Neural cell (in vitro differentiated cells): ENCODE data around the gene UBE2V1. TPM values are rescaled to one million over a fixed set of nuclear protein-coding genes. Genes with fewer than 3 reads are reported as not detected.

Experiments
- H2AFZ ChIP-seq: fragments of 200-600, 300-800 bp; sonication (generic), shearing (Covaris generic); 2 replicates; pipeline ENCODE4 v1.6.0; 2014; ENCODE audit warnings: low read depth, mild to moderate bottlenecking, antibody characterized with exemption, low read length, moderate library complexity
- H3F3A ChIP-seq: fragments of 200-600 bp; shearing (Covaris generic); 2 replicates; pipeline ENCODE4 v1.6.1; 2016; ENCODE audit warnings: mild to moderate bottlenecking, moderate library complexity, mixed read lengths, antibody characterized with exemption, low read length; ENCODE audit not compliant: insufficient read depth, poor library complexity, severe bottlenecking
- H3K27ac ChIP-seq: fragments of 200-600, 300-800 bp; sonication (generic), shearing (Covaris generic); 2 replicates; pipeline ENCODE4 v1.5.1; 2014; ENCODE audit warnings: mild to moderate bottlenecking, low read length, moderate library complexity
- H3K27me3 ChIP-seq: fragments of 300-800, 200-600 bp; sonication (generic), shearing (Covaris generic); 2 replicates; pipeline ENCODE4 v1.6.0; 2014; ENCODE audit warnings: mild to moderate bottlenecking, low read depth, low read length, moderate library complexity; ENCODE audit not compliant: insufficient read depth
- H3K36me3 ChIP-seq: fragments of 300-800, 200-600 bp; sonication (generic), shearing (Covaris generic); 2 replicates; pipeline ENCODE4 v1.5.1; 2014; ENCODE audit warnings: mild to moderate bottlenecking, antibody characterized with exemption, low read length, moderate library complexity; ENCODE audit not compliant: insufficient read depth
- H3K4me2 ChIP-seq: fragments of 300-800, 200-600 bp; sonication (generic), shearing (Covaris generic); 2 replicates; pipeline ENCODE4 v1.6.0; 2014; ENCODE audit warnings: mild to moderate bottlenecking, low read length
- H3K4me3 ChIP-seq: fragments of 300-800, 200-600 bp; sonication (generic), shearing (Covaris generic); 2 replicates; pipeline ENCODE4 v1.5.1; 2014; ENCODE audit warnings: mild to moderate bottlenecking, low read length, moderate library complexity
- H3K79me2 ChIP-seq: fragments of 200-600 bp; shearing (Covaris generic); replicated peaks from 2 replicates; pipeline ENCODE4 v1.6.0; 2014; ENCODE audit warnings: mild to moderate bottlenecking, low read length, moderate library complexity; ENCODE audit not compliant: insufficient read depth
- H3K9ac ChIP-seq: fragments of 300-800, 200-600 bp; sonication (generic), shearing (Covaris generic); 2 replicates; pipeline ENCODE4 v1.6.1; 2016; ENCODE audit warnings: mild to moderate bottlenecking, low read length, mixed read lengths
- H3K9me2 ChIP-seq: fragments of 200-600 bp; shearing (Covaris generic); 2 replicates; pipeline ENCODE4 v1.6.1; 2016; ENCODE audit warnings: mild to moderate bottlenecking, low read length, mixed read lengths; ENCODE audit not compliant: insufficient read depth
- H3K9me3 ChIP-seq: fragments of 200-600, 300-800 bp; sonication (generic), shearing (Covaris generic); 2 replicates; pipeline ENCODE4 v1.6.1; 2016; ENCODE audit warnings: mild to moderate bottlenecking, mixed run types, low read length, moderate library complexity, mixed read lengths
- H4K20me1 ChIP-seq: fragments of 200-600 bp; shearing (Covaris generic); 2 replicates; pipeline ENCODE4 v1.6.1; 2016; ENCODE audit warnings: mild to moderate bottlenecking, mixed run types; ENCODE audit not compliant: insufficient read depth
- EP300 ChIP-seq: fragments of 450-650 bp; conservative IDR thresholded peaks from 2 replicates; pipeline ENCODE4 v1.6.1; 2014; ENCODE audit warnings: antibody characterized with exemption, mild to moderate bottlenecking, moderate library complexity; ENCODE audit not compliant: poor library complexity, severe bottlenecking
- EZH2 ChIP-seq: fragments of 200-600, 300-800 bp; shearing (Covaris generic), sonication (generic); IDR thresholded peaks from 2 replicates; pipeline ENCODE4 v1.6.1; 2014; ENCODE audit warnings: antibody characterized with exemption, low read length, borderline replicate concordance, mild to moderate bottlenecking; ENCODE audit not compliant: insufficient read depth, poor library complexity, severe bottlenecking
- MXI1 ChIP-seq: fragments of 450-650 bp; conservative IDR thresholded peaks from 2 replicates; pipeline ENCODE4 v1.6.1; 2014; ENCODE audit warnings: antibody characterized with exemption, mild to moderate bottlenecking; ENCODE audit not compliant: poor library complexity, severe bottlenecking
- POLR2AphosphoS5 ChIP-seq: IDR thresholded peaks from 2 replicates; pipeline ENCODE4 v1.6.1; 2012
- RAD21 ChIP-seq: fragments of 450-650 bp; conservative IDR thresholded peaks from 2 replicates; pipeline ENCODE4 v1.6.1; 2014; ENCODE audit warnings: antibody characterized with exemption, mild to moderate bottlenecking, moderate library complexity
- SMC3 ChIP-seq: fragments of 450-650 bp; conservative IDR thresholded peaks from 2 replicates; pipeline ENCODE4 v1.6.1; 2014; ENCODE audit warnings: antibody characterized with exemption, mild to moderate bottlenecking, moderate library complexity; ENCODE audit not compliant: poor library complexity
- TAF1 ChIP-seq: IDR thresholded peaks from 2 replicates; pipeline ENCODE4 v1.6.1; 2012; ENCODE audit warnings: low read depth
- polyA plus RNA-seq: library from polyadenylated mRNA; depleted of rRNA; stranded (reverse); fragments of >200 nt; gene quantifications from 2 replicates; pipeline ENCODE4 v1.2.3, GENCODE V29; 2014
- TF ChIP-seq, protein P1 (sequence below): IDR thresholded peaks from 2 replicates; pipeline ENCODE4 v1.6.1; 2012; ENCODE audit warnings: borderline replicate concordance
- TF ChIP-seq, protein P2 (sequence below): fragments of 450-650 bp; IDR thresholded peaks from 2 replicates; pipeline ENCODE4 v1.5.1; 2014; ENCODE audit warnings: antibody characterized with exemption, mild to moderate bottlenecking, moderate library complexity; ENCODE audit not compliant: poor library complexity, severe bottlenecking

Gene UBE2V1
- polyA plus RNA-seq, 1 donor from 2014 or later: 34.4 TPM

DNA sequence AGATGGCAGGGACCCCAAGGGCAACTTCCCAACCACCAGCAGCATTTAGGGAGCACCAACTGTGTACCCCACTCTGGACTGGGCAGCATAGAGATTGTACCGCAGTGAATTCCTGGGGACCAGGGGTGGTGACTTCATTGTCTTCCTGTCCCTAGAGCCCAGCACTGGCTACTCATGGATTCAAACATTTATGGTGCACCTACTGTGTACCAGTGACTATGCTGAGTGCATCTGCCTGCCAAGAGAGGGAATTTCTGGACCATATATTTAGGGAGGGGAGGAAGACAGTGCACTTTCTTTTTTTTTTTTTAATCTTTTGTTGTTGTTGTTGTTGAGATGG lies 55.3 kb downstream of the UBE2V1 start:
- Histone ChIP-seq H3K9me3 (no peaks in the 10 kb centered on the region), H3K4me3 (no peak overlapping the region), H3F3A (no peaks in the 10 kb centered on the region), H3K79me2 (no peaks in the 10 kb centered on the region), H3K4me2 (no peak overlapping the region), H3K27ac (no peak overlapping the region), H3K27me3 (no peaks in the 10 kb centered on the region), H3K9me2 (no peaks in the 10 kb centered on the region), H2AFZ (no peak overlapping the region), H4K20me1 (no peaks in the 10 kb centered on the region), H3K9ac (no peak overlapping the region), H3K36me3 (no peaks in the 10 kb centered on the region)
- TF ChIP-seq, protein P1, sequence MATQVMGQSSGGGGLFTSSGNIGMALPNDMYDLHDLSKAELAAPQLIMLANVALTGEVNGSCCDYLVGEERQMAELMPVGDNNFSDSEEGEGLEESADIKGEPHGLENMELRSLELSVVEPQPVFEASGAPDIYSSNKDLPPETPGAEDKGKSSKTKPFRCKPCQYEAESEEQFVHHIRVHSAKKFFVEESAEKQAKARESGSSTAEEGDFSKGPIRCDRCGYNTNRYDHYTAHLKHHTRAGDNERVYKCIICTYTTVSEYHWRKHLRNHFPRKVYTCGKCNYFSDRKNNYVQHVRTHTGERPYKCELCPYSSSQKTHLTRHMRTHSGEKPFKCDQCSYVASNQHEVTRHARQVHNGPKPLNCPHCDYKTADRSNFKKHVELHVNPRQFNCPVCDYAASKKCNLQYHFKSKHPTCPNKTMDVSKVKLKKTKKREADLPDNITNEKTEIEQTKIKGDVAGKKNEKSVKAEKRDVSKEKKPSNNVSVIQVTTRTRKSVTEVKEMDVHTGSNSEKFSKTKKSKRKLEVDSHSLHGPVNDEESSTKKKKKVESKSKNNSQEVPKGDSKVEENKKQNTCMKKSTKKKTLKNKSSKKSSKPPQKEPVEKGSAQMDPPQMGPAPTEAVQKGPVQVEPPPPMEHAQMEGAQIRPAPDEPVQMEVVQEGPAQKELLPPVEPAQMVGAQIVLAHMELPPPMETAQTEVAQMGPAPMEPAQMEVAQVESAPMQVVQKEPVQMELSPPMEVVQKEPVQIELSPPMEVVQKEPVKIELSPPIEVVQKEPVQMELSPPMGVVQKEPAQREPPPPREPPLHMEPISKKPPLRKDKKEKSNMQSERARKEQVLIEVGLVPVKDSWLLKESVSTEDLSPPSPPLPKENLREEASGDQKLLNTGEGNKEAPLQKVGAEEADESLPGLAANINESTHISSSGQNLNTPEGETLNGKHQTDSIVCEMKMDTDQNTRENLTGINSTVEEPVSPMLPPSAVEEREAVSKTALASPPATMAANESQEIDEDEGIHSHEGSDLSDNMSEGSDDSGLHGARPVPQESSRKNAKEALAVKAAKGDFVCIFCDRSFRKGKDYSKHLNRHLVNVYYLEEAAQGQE: no peak

DNA sequence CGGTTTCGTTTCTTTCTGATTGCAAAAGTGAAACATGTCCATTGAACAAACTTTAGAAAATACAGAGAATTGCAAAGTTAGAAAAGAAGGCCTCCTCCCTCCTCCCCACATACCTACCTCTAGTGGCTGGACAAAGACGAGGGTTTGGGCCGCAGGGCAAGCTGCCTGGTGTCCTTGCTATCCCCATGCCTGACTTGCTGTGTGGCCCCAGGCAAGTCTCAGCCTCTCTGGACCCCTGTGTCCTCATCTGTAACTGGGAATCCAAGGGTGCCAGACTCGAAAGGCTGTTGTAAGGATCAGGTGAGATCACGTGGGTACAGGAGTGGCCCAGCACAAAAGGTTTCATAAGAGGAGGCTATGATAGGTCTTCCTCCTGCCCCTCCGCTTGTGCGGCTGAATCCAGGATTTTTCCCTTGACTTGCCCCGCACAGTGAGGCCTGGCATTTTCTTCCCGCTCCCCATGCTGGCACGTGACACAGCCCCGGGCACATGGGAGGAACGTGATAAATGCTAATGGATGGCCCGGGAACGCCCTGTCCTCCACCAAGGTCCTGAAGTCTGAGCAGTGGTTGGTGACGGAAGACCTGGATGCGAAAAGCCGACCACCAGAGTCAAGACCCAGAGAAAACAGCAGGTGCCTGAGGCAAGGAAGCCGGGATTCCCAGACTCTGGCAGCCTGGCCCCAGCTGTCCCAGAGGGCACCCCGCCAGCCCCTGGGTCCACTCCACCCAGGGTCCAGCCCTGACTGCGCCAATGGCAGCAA lies 55.8 kb downstream of the UBE2V1 start:
- no peaks in the 10 kb centered on the region for H4K20me1 ChIP-seq
- H3K9ac ChIP-seq: no peak overlapping the region
- no peak overlapping the region for H3K4me3 ChIP-seq
- no peaks in the 10 kb centered on the region for H3K79me2 ChIP-seq
- no peak overlapping the region for H3K4me2 ChIP-seq
- H2AFZ ChIP-seq: no peak overlapping the region
- no peaks in the 10 kb centered on the region for H3K9me3 ChIP-seq
- no peaks in the 10 kb centered on the region for H3K36me3 ChIP-seq
- H3K27ac ChIP-seq: no peak overlapping the region
- no peaks in the 10 kb centered on the region for H3K9me2 ChIP-seq
- TF ChIP-seq EZH2: no peak
- TF ChIP-seq, protein P2, sequence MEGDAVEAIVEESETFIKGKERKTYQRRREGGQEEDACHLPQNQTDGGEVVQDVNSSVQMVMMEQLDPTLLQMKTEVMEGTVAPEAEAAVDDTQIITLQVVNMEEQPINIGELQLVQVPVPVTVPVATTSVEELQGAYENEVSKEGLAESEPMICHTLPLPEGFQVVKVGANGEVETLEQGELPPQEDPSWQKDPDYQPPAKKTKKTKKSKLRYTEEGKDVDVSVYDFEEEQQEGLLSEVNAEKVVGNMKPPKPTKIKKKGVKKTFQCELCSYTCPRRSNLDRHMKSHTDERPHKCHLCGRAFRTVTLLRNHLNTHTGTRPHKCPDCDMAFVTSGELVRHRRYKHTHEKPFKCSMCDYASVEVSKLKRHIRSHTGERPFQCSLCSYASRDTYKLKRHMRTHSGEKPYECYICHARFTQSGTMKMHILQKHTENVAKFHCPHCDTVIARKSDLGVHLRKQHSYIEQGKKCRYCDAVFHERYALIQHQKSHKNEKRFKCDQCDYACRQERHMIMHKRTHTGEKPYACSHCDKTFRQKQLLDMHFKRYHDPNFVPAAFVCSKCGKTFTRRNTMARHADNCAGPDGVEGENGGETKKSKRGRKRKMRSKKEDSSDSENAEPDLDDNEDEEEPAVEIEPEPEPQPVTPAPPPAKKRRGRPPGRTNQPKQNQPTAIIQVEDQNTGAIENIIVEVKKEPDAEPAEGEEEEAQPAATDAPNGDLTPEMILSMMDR: no peak
- TF ChIP-seq EP300: no peak
- H3F3A ChIP-seq: no peaks in the 10 kb centered on the region
- H3K27me3 ChIP-seq: no peaks in the 10 kb centered on the region

DNA sequence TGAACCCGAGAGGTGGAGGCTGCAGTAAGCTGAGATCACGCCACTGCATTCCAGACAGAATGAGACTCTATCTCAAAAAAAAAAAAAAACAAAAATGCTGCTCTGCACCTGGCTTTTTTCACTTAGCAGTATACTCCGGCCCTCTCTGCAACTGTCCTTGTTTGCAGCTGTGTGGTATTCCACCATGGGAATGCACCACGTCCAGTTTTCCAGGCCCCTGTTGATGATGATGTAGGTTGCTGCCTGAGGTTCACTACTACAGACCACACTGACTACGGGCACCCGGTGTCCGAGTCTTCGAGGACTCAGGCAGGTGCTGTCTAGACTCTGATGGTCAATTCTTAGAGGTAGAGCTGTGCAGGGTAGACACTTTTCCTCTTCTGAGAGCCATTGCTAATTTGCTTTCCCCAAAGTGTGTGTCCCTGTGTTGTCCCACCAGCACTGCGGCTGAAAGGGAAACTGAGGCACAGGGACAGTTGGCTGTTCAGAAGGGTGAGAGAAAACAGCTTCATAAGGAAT lies 56.5 kb downstream of the UBE2V1 start:
- TF ChIP-seq, protein P2: no peak
- TF ChIP-seq TAF1 (no peak), EZH2 (no peak), SMC3 (no peak), MXI1 (no peak), EP300 (no peak), POLR2AphosphoS5 (no peak), RAD21 (no peak)
- TF ChIP-seq, protein P1: no peak

More for the DNA sequence above, 56.5 kb downstream of the UBE2V1 start:
- Histone ChIP-seq H3K4me3 (no peak overlapping the region), H3K9me2 (no peaks in the 10 kb centered on the region), H3K27me3 (no peaks in the 10 kb centered on the region), H3K4me2 (no peak overlapping the region), H3K9ac (no peak overlapping the region), H3K79me2 (no peaks in the 10 kb centered on the region), H3F3A (no peaks in the 10 kb centered on the region), H4K20me1 (no peaks in the 10 kb centered on the region), H2AFZ (no peak overlapping the region), H3K36me3 (no peaks in the 10 kb centered on the region), H3K27ac (no peak overlapping the region), H3K9me3 (no peaks in the 10 kb centered on the region)
